HG03342 (cell line): Measurements from ENCODE around the gene FGF9.

Experiments
- ATAC-seq: cut with Tn5 transposase; IDR thresholded peaks from one replicate; pipeline ENCODE4 v1.9.1; 2021; ENCODE audit warnings: mild to moderate bottlenecking, moderate library complexity; ENCODE audit not compliant: unreplicated experiment

Gene FGF9

DNA sequence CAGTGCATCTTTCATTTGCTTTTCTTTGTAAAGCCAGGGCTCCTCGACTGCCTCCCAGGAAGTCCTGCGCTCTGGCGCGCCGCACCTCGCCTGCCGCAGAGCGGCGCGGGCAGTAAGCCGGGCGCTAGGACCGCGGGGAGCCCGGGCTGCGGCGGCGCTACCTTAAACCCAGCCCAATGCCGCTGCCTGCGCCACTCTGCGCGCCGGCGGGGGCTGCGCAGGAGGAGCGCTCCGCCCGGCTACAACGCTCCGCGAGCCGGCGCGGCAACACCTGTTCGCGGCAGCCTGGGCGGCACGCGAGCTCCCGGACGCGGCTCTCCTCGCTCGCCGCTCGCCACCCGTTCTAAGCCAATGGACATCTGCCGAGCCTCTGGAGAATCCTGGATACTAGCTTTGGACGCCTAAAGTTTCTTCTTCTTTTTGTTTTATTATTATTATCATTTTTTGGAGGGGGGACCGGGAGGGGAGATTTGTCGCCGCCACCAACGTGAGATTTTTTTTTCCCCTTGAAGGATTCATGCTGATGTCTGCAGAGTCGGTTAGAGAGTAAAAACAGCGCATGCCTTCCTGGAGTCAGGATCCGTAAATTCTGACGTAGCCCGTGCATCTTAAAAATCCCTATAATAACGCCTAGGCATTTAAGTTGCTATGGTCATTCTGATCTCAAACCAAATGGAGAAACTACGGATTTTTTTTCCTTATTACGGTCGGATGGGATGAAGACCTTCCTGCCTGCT, at the start of gene FGF9:
FGF9 (plus strand) TSS at position 191 of the 737 bp plus-strand sequence. CDS start 840 bp downstream, outside the sequence.
- ATAC-seq: peak; percentile 72

DNA sequence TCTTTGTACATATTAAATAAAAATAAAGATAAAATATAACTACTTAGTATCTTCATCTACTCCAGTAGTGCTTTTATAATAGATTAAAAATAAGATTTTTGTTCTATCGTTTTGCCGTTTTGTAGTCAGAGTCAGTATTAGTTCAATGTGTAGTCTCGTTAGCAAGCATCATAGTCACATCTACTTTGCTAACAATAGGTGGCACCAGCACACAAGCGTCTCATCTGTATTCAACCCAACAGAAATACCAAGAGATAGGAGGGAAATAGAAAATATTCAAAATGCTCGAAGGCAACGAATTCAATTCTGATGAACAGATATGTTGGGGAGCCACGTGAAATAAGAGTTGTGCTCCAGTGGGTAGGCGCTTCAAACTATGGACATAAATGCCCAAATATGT, 45.5 kb upstream of the FGF9 start:
- ATAC-seq: no peak

DNA sequence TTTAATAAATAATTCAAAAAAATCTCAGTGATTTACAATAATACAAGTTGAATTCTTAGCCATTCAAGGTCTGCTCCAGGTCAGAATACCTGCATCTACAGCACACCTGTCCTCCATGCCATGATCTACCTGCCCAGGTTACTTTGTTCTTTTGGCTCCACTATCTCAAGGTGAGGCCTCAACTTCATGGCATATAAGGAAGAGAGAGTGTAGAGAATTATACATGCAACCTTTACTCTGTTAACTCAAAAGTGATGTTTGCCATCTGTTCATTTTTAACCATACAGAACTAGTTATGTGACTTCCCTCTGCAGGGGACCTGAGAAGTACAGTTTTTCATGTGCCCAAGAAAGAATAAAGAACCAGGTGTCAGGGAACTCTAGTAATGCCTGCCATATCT, 38.7 kb upstream of the FGF9 start:
- no peak for ATAC-seq

DNA sequence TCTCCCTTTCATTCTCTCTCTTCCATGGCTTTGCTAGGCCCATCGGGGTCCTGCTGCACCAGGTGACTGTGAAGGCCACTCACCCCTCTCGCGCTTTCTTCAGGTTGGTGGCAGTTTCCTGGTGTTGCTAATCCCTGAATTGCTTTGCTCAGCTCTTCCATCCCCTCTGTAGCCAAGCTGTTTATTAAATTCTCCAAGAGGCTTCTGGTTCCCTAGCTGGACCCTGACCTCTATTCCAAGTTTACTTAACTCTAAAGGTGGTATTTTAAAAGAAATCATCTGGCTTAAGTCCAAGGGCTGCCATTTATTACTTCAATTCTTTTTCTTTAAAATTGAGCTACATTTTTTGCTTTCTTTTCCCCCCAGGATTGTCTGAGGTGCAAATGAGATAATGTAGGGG, 34.2 kb upstream of the FGF9 start:
- no peak for ATAC-seq

DNA sequence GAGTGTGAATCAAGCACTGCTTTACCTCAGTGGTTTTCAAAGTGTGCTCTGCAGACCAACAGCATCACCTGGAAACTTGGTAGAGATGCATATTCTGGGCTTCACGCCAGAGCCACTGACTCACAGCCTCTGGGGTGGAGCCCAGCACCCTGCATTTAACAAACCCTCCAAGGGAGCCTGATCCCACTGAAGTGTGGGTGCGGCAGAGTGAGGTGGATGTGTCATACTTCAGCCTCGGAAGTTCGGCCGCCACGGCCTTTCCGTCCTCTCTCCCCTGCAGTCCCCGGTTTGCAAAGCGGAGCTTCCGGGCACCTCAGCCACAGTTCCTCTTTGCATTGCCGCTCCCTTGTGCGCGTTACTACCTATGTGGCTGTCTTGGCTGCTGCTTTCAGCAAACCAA, 33.6 kb upstream of the FGF9 start:
- no peak for ATAC-seq

DNA sequence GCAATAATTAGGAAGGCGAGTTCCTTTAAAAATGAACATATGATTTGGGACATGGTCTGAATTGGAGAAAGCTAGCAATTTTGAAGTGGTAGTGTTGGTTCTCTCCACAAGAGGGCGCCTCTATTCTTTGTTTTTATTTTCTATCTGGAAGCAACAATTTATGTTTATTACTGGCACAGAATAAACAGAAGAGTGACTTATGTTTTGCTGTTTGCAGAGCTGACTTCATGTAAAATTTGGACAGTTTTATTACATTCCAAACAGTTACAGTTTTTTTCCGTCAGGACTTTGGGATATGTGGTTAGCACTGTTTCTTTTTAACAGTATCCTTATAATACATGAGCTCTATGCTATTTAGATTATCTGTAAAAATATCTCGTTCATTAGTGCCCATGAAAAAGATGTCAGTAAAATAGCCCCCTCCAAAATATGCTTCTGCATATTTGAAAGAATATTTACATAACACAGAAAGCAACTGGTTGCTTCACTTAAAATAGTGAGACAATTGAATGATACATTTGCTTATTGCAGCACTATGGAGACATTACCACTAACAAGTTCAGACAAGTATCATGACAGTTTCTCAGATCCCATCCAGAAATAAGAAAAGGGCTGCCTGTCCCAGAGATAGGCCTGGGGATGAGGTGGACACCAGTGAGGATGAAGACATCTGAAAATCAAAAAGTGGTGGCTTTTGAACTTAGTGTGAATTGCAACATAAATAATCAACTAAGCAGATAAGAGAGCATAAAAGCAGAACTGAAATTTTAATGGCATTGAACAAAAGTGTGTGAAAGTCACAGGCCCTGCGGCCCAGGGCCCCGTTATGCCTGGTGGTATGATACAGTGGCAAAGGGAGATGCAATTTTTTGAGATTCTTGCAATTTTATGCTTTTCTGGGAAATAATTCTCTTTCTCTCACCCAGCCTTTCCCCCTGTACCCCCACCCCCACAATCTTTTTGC, 32.3 kb upstream of the FGF9 start:
- no peak for ATAC-seq

DNA sequence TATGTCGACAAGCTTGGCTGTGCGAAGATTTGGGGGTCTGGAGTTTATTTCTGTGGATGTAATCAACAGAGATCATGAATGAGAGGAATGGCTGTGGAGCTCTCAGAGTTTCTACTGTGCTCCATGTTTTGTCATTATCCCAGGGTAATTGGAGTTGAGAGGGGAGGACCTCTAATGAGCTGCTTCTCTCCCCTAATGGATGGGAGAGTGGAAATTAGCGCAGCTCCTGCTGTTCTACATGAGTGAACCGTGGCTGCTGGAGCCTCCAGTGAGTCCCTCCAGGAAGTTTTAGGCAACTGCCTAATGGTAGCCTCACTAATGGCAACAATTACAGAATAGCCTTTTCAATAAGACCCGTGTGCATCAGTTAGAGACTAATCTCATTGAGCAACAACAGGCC, 31.3 kb upstream of the FGF9 start:
- no peak for ATAC-seq

DNA sequence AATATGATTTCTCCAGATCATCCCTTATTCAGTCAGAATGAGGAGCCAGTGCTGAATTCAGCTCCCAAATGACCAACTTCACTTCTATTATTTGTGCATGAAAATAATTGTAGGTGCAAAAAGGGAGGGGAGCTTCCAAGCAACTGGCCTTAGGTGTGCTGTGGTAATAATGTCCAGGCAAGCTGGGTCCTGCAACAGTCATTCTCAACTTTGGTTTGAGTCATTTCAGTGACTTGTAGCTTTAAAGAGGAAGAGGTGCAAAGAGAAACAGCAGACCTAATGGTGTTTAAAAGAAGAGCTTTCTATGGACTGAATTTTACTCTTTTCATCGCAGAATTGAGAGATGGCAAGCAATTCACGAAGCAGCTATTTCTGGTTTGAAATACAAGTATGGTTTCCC, 29.2 kb upstream of the FGF9 start:
- ATAC-seq: no peak

DNA sequence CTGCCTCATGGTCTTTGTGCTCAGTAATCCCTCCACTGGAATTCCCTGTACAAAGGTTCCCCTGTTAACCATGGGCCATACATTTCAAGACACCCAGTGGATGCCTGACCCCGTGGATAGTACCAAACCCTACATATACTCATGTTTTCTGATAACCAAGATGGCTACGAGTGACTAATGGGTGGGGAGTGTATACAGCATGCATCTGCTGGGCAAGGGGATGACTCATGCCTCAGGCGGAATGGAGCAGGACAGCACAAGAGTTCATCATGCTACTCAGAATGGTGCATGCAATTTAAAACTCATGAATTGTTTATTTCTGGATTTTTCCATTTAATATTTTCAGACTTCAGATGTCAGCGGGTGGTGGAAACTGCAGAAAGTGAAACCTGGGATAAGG, 13.3 kb upstream of the FGF9 start:
- no peak for ATAC-seq

DNA sequence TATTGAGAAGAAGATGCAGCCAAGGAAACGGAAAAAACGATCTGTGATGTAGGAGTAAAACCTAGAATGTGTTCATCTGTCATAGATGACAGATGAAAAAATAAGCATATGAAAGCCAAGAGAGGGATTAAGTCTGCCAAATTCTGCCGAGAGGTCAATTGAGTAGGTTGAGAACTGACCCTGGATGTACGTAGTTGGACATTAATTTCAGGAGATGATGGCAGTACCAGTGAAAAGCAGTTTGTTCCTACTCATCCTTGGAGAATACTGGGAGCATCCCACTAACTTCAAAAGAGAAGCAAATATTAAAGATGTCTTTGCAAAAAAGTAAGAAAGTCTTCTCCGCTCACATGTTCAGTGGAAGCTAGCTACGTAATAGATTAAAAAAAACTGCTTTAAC, 11.8 kb upstream of the FGF9 start:
- ATAC-seq: no peak

DNA sequence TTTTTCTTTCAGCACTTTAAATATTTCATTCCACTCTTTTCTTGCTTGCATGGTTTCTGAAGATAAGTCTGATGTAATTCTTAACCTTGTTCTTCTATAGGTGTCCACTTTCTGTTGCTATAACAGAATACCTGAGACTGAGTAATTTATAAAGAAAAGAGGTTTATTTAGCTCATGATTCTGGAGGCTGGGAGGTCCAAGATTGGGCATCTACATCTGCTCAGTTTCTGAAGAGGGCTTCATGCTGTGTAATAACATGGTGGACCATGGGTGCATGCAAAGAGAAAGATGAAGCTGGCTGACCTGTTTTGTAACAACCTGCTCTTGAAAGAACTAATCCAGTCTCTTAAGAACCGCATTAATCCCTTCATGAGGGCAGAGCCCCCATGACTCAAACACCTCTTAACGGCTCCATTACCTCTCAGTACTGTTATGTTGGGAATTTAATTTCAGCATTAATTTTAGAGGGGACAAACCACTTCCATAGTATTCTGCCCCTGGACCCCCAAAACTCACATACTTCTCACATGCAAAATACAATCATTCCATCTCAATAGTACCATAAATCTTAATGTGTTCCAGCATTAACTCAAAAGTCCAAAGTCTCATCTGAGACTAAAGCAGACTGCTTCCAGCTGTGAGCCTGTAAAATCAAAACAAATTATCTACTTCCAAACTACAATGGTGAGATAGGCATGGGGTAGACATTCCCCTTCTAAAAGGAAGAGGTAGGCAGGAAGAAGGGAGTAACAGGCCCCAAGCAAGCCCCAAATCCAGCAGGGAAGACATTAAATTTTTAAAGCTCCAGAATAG, 9.6 kb upstream of the FGF9 start:
- no peak for ATAC-seq

DNA sequence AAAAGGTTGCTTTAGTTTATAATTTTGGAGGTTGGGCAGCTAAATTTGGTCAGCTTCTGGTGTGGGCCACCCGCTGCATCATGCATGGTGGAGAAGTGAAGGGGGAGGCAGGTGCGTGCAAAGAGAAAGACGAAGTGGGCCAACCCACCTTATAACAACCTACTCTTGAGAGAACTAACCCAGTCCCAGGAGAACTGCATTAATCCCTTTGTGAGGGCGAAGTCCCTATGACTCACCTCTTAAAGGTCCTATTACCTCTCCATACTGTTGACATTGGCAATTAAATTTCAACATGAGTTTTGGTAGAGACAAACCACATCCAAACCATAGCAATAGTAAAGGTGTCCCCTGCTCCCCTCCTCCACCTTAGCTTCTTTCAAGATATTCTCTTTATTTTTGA, 7.7 kb upstream of the FGF9 start:
- no peak for ATAC-seq

DNA sequence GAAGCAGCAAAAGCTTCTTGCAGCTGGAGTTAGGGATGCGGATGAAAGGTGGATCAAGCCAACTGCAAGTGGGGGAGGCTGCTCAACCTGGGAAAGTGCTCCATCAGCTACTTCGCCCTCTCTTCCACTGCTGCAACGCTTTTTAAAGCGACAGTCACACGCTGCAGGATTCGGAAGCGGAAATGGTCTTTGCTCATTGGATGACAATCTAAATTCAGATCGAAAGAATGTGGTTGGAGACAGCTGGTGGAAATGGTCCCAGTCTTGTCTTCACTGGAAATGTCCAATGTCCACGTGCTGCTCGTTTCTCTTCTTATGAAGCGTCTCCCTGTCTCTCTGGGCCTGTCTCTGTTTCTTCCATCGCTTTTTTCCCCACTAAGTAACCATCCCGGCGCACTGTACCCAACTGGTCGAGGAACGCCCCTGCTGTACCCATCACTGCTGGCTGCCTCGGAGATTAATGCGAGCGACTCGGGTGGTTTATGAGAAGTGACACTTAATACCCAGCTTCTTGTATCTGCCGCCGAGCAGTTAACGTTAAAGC, 2.1 kb upstream of the FGF9 start:
- ATAC-seq: no peak

DNA sequence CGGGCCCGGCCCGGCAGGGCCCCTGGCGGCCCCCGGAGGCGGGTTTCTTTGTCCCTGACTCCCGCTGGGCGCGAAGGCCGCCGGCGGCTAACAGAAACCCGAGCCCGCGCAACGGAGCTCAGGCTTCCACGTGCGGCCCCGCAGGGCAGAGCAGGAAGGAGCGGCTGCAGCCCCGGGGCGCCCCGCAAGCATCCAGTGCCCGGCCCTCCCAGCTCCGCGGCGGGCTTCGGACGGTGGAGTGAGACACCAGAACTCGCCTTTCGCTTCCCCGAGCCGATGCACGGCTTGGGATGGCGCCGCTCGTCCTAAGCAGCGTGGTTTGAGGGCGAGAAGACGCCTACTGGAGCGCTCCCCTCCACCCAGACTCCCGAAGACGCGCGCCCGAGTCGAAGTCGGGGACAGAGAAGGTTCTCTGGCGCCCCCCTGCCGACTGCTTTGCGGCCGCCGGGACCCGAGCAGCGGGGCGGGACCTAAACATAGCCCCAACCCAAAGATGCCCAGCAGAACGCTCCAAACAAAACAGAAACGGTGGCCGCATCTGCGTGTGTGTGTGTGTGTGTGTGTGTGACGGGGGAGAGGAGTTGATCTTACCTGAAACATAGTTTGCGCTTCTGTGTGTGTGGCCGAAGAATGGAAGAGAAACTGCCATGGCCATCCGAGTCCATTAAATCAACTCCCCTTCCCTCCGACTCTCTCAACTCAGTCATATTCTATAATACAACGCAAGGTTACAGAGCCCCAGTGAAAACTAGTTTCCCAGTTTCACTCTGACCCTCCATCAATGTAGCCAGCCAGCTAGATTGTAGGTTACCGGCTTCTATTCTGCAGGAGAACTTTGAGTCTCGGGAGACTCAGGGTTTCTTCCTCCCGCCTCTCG, 629 bp upstream of the FGF9 start:
- peak; percentile 15 for ATAC-seq

DNA sequence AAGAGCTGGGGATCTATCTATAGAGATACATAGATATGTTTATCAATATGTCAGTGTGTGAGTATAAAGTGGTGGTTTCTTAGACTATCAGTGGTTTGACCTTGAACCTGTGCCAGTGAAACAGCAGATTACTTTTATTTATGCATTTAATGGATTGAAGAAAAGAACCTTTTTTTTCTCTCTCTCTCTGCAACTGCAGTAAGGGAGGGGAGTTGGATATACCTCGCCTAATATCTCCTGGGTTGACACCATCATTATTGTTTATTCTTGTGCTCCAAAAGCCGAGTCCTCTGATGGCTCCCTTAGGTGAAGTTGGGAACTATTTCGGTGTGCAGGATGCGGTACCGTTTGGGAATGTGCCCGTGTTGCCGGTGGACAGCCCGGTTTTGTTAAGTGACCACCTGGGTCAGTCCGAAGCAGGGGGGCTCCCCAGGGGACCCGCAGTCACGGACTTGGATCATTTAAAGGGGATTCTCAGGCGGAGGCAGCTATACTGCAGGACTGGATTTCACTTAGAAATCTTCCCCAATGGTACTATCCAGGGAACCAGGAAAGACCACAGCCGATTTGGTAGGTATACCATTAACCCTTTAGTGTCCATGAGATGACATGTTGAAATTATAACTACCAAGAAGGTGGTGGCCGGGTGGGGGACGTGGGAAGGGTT, 880 bp downstream of the FGF9 start:
- no peak for ATAC-seq

DNA sequence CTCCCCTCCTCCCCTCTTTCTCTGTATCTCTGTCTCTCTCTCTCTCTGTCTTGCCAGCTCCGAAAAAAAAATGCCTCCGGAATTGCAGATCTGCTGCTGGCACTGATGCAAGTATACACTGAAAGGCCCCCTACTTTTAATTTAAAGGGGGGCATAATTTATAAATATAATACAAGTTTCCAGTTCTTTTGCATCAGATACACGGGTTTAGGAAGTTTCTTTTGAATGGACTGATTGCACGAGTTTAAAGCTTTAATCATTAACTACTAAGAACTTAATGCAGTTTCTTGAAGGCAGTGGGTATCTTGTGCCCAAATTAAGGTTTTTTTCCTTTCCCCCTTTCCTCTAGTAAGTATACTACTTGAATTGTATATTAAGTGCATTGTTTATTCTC, 1.4 kb downstream of the FGF9 start:
- no peak for ATAC-seq

DNA sequence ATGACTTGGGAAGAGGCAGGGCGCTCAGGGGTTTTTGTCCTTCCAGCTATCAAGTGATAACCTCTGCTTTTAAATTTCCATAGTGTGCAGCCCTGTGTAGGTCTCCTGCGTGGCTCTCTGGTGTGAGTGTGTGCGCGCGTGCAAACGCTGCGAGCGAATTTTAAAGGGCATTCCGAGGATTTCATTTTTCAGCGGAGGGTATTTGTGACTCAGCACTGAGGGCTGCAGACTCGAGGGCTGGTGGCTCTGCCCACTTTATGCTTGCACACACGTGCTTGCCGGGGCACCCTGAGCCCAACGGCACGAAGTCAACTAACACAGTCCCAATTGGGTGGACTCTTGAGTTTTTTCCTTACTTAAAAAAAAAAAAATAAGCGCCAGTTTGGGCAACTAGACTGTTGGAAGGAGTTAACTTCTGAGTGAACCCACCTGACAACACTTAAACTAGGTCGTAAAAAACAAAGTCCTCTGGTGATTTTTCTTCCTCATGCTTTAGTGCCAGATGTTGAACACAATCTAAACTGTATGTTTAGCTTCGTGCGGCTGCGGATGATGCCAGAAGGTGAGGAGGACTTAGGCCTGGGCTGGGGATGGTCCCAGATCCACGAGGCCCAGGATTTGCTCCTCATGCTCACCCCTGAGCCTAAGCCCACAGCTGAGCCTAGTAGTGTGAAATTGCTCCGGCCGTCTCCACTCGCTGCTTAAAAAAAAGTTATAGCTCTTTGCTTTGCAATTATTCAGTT, 2.1 kb downstream of the FGF9 start:
- ATAC-seq: no peak

DNA sequence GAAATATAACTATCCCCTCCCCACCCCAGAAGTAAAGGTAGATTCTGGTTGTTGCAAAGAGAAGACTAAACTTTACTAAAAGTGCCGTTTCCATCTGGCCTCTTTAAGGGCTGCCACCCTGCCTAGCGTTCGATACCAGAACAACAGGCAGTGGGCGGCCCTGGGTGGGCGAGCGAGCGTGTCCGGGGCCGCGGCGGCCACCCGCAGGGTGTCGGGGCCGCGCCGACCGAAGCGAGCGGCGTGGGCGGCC, 2.6 kb downstream of the FGF9 start:
- ATAC-seq: peak; percentile 19
